ENCODE results near the gene FASTKD3. TPM values are rescaled to one million over a fixed set of nuclear protein-coding genes. Genes with fewer than 3 reads are reported as not detected.

Gene FASTKD3
- total RNA-seq, 2 experiments from 2014 or later: 12.9 to 15.1 TPM

DNA sequence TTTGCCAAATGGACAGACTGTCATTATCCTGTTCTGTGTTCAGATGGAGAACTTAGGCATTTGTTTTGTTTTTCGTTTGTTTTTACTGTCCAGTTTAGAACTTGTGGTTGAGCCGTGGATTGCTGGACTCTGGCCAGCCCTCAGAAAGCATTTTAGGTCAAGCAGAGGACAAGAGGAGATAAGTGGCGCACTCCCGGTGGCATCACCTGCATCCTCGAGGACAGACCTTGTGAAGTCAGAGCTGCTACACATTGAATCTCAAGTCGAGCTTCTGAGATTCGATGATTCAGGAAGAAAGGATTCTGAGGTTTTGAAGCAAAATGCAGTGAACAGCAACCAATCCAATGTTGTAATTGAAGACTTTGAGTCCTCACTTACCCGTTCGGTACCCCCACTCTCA is 9.0 kb upstream of the FASTKD3 start:
- ChIA-PET CTCF (ENCODE audit: unreplicated experiment) (interaction anchor here (2.4 kb wide), 1 partner anchor 9 kb away, joined by 6 read pairs; no protein-coding TSS in a partner anchor), POLR2A (no interaction called here)
- H4K20me1 ChIP-seq (ENCODE audit: insufficient read depth, low read length): peaks cover 6% of the 10 kb centered on the region
- peaks cover 24% of the 10 kb centered on the region for H3K79me2 ChIP-seq (ENCODE audit: insufficient read depth, low read depth, low read length)
- no peak overlapping the region for H3K4me3 ChIP-seq (ENCODE audit: low read depth, low read length, poor library complexity, severe bottlenecking)
- no TSS peak for BruUV-seq (replicated peaks)
- no peak for TF ChIP-seq EZH2phosphoT487 (IDR thresholded peaks at IDR 0.05; ENCODE audit: borderline replicate concordance, low read depth, low read length)
- TF ChIP-seq, protein P1, sequence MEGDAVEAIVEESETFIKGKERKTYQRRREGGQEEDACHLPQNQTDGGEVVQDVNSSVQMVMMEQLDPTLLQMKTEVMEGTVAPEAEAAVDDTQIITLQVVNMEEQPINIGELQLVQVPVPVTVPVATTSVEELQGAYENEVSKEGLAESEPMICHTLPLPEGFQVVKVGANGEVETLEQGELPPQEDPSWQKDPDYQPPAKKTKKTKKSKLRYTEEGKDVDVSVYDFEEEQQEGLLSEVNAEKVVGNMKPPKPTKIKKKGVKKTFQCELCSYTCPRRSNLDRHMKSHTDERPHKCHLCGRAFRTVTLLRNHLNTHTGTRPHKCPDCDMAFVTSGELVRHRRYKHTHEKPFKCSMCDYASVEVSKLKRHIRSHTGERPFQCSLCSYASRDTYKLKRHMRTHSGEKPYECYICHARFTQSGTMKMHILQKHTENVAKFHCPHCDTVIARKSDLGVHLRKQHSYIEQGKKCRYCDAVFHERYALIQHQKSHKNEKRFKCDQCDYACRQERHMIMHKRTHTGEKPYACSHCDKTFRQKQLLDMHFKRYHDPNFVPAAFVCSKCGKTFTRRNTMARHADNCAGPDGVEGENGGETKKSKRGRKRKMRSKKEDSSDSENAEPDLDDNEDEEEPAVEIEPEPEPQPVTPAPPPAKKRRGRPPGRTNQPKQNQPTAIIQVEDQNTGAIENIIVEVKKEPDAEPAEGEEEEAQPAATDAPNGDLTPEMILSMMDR (conservative IDR thresholded peaks at IDR 0.05; ENCODE audit: low read length): no peak
- no peak overlapping the region for H3K27ac ChIP-seq (ENCODE audit: low read depth, low read length, poor library complexity, severe bottlenecking)
- DNase-seq (ENCODE audit: low spot score): no peak
- H3K4me1 ChIP-seq (ENCODE audit: insufficient read depth, low read length, poor library complexity, severe bottlenecking): peaks cover 11% of the 10 kb centered on the region
- H2AFZ ChIP-seq (ENCODE audit: low read length): no peak overlapping the region
- intact Hi-C loops (cut with micrococcal nuclease; ENCODE audit: unreplicated experiment): no loop called here
- H3K36me3 ChIP-seq (ENCODE audit: insufficient read depth, low read length): peaks cover 98% of the 10 kb centered on the region
- H3K4me2 ChIP-seq (ENCODE audit: low read length): no peak overlapping the region
- no peaks in the 10 kb centered on the region for H3K9me2 ChIP-seq (ENCODE audit: insufficient read depth, low read length)
- H3K9me3 ChIP-seq (ENCODE audit: low read length): no peaks in the 10 kb centered on the region

DNA sequence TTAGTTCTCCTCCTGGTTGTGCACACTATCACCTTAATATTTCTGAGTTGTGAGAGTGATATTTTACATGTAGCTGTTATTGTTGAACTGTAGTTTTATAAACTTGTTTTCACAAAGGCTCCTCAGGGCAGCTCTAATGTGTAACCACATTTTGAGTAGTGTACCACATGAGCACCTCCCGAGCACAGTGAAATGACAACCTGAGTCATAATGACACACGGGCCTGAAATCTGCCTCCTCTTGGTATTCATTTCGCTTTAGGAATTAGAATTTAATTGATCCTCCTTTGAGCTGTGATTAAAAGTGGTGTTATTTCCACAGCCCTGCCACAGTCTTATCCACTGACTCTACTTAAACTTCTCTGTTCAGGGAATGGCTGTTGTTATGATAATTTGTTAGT is 8.0 kb upstream of the FASTKD3 start:
- no peak for DNase-seq (ENCODE audit: low spot score)
- intact Hi-C loops (cut with micrococcal nuclease; ENCODE audit: unreplicated experiment): no loop called here
- no peaks in the 10 kb centered on the region for H3K9me3 ChIP-seq (ENCODE audit: low read length)
- peaks cover 21% of the 10 kb centered on the region for H3K4me1 ChIP-seq (ENCODE audit: insufficient read depth, low read length, poor library complexity, severe bottlenecking)
- H3K4me2 ChIP-seq (ENCODE audit: low read length): no peak overlapping the region
- H2AFZ ChIP-seq (ENCODE audit: low read length): no peak overlapping the region
- H3K36me3 ChIP-seq (ENCODE audit: insufficient read depth, low read length): peaks cover 98% of the 10 kb centered on the region
- no TSS peak for BruUV-seq (replicated peaks)
- ChIA-PET POLR2A (no interaction called here), CTCF (ENCODE audit: unreplicated experiment) (interaction anchor here (2.4 kb wide), 1 partner anchor 10 kb away, joined by 6 read pairs; no protein-coding TSS in a partner anchor)
- no peak overlapping the region for H3K27ac ChIP-seq (ENCODE audit: low read depth, low read length, poor library complexity, severe bottlenecking)
- peaks cover 34% of the 10 kb centered on the region for H3K79me2 ChIP-seq (ENCODE audit: insufficient read depth, low read depth, low read length)
- H3K4me3 ChIP-seq (ENCODE audit: low read depth, low read length, poor library complexity, severe bottlenecking): no peak overlapping the region
- TF ChIP-seq EZH2phosphoT487 (IDR thresholded peaks at IDR 0.05; ENCODE audit: borderline replicate concordance, low read depth, low read length): no peak
- TF ChIP-seq, protein P1 (conservative IDR thresholded peaks at IDR 0.05; ENCODE audit: low read length): no peak
- H3K9me2 ChIP-seq (ENCODE audit: insufficient read depth, low read length): no peaks in the 10 kb centered on the region
- peaks cover 12% of the 10 kb centered on the region for H4K20me1 ChIP-seq (ENCODE audit: insufficient read depth, low read length)

GRCh38 chr5:7875151-7875550 is 6.3 kb upstream of the FASTKD3 start:
- no peak overlapping the region for H3K27ac ChIP-seq (ENCODE audit: low read depth, low read length, poor library complexity, severe bottlenecking)
- H3K4me2 ChIP-seq (ENCODE audit: low read length): no peak overlapping the region
- peaks cover 94% of the 10 kb centered on the region for H3K36me3 ChIP-seq (ENCODE audit: insufficient read depth, low read length)
- intact Hi-C loops (cut with micrococcal nuclease; ENCODE audit: unreplicated experiment): no loop called here
- TF ChIP-seq, protein P1 (conservative IDR thresholded peaks at IDR 0.05; ENCODE audit: low read length): no peak
- no peak for TF ChIP-seq EZH2phosphoT487 (IDR thresholded peaks at IDR 0.05; ENCODE audit: borderline replicate concordance, low read depth, low read length)
- H3K4me1 ChIP-seq (ENCODE audit: insufficient read depth, low read length, poor library complexity, severe bottlenecking): peaks cover 37% of the 10 kb centered on the region
- H3K79me2 ChIP-seq (ENCODE audit: insufficient read depth, low read depth, low read length): peaks cover 51% of the 10 kb centered on the region
- H3K9me3 ChIP-seq (ENCODE audit: low read length): no peaks in the 10 kb centered on the region
- no peaks in the 10 kb centered on the region for H3K9me2 ChIP-seq (ENCODE audit: insufficient read depth, low read length)
- CTCF ChIA-PET (ENCODE audit: unreplicated experiment): interaction anchor here (1.2 kb wide), 1 partner anchor 15 kb away, joined by 3 read pairs; no protein-coding TSS in a partner anchor
- POLR2A ChIA-PET: interaction anchor here (1.2 kb wide), 1 partner anchor 11 kb away, joined by 3 read pairs; no protein-coding TSS in a partner anchor
- no peak overlapping the region for H2AFZ ChIP-seq (ENCODE audit: low read length)
- no peak overlapping the region for H3K4me3 ChIP-seq (ENCODE audit: low read depth, low read length, poor library complexity, severe bottlenecking)
- no peak for DNase-seq (ENCODE audit: low spot score)
- H4K20me1 ChIP-seq (ENCODE audit: insufficient read depth, low read length): peaks cover 29% of the 10 kb centered on the region
- BruUV-seq (replicated peaks): no TSS peak

All from OCI-LY7 (cell line).